Smooth muscle cell (in vitro differentiated cells): Measurements from ENCODE around the gene CTNNA2. TPM values are rescaled to one million over a fixed set of nuclear protein-coding genes. Genes with fewer than 3 reads are reported as not detected.

ENCODE experiments used
- DNase-seq: peaks from one replicate; lab custom pipeline; 2025; ENCODE audit not compliant: unreplicated experiment; lab: John Stamatoyannopoulos, UW
- H2AFZ ChIP-seq: fragments of 200-600 bp; sonication (generic); 2 replicates; pipeline ENCODE4 v1.6.0; 2016; ENCODE audit warnings: antibody characterized with exemption, low read depth, mild to moderate bottlenecking
- H3F3A ChIP-seq: fragments of 200-600 bp; sonication (generic); 2 replicates; pipeline ENCODE4 v1.6.0; 2017; ENCODE audit warnings: antibody characterized with exemption, low read depth
- H3K27ac ChIP-seq: fragments of 200-600 bp; sonication (generic); 2 replicates; pipeline ENCODE4 v1.5.1; 2016; ENCODE audit warnings: low read depth, mild to moderate bottlenecking
- H3K27me3 ChIP-seq: fragments of 200-600 bp; sonication (generic); 2 replicates; pipeline ENCODE4 v1.6.1; 2016; ENCODE audit warnings: low read depth, mild to moderate bottlenecking
- H3K36me3 ChIP-seq: fragments of 200-600 bp; sonication (generic); 2 replicates; pipeline ENCODE4 v1.5.1; 2016; ENCODE audit warnings: low read depth
- H3K4me1 ChIP-seq: fragments of 200-600 bp; sonication (generic); 2 replicates; pipeline ENCODE4 v1.5.1; 2016; ENCODE audit warnings: low read depth
- H3K4me2 ChIP-seq: fragments of 200-600 bp; sonication (generic); 2 replicates; pipeline ENCODE4 v1.6.0; 2016; ENCODE audit warnings: mild to moderate bottlenecking
- H3K4me3 ChIP-seq: fragments of 200-600 bp; sonication (generic); 2 replicates; pipeline ENCODE4 v1.5.1; 2016; ENCODE audit warnings: mild to moderate bottlenecking
- H3K79me2 ChIP-seq: fragments of 200-600 bp; sonication (generic); 2 replicates; pipeline ENCODE4 v1.6.0; 2016; ENCODE audit warnings: low read depth, mild to moderate bottlenecking
- H3K9ac ChIP-seq: fragments of 200-600 bp; sonication (generic); 2 replicates; pipeline ENCODE4 v1.6.0; 2016; ENCODE audit warnings: low read depth
- H3K9me3 ChIP-seq: fragments of 200-600 bp; sonication (generic); replicated peaks from 2 replicates; pipeline ENCODE4 v1.5.1; 2016; ENCODE audit warnings: low read depth
- H4K20me1 ChIP-seq: fragments of 200-600 bp; sonication (generic); 2 replicates; pipeline ENCODE4 v1.6.0; 2016; ENCODE audit warnings: low read depth
- CTCF ChIP-seq: fragments of 200-600 bp; sonication (generic); IDR thresholded peaks from 2 replicates; pipeline ENCODE4 v1.5.1; 2017; ENCODE audit warnings: borderline replicate concordance, mild to moderate bottlenecking, antibody characterized with exemption; ENCODE audit not compliant: insufficient read depth, poor library complexity, severe bottlenecking
- WGBS: methylation state at CpG from one replicate; pipeline ENCODE4 v1.1.7; 2016; ENCODE audit warnings: low lambda C conversion rate; 5-methylcytosine and 5-hydroxymethylcytosine counted together
- polyA plus RNA-seq: library from polyadenylated mRNA; unstranded; fragments of >200 nt; fragmentation: Nextera tagmentation; extraction: Ambion mirVana; gene quantifications from 2 replicates; pipeline ENCODE4 v1.2.1, GENCODE V29; 2016
- total RNA-seq: library from RNA; depleted of rRNA; stranded (reverse); fragments of >200 nt; gene quantifications from 2 replicates; pipeline ENCODE4 v1.2.3, GENCODE V29; 2014

Gene CTNNA2
- total and polyA plus RNA-seq, 2 experiments from 2014 or later, result not detected

GRCh38 chr2:79903222-79904000, 390.6 kb downstream of the CTNNA2 start:
- Histone ChIP-seq H3K79me2 (no peaks in the 10 kb centered on the region), H3K4me3 (no peak overlapping the region), H3K27ac (no peak overlapping the region), H3K4me1 (peaks cover 13% of the 10 kb centered on the region), H3K9me3 (no peaks in the 10 kb centered on the region), H3K4me2 (no peak overlapping the region), H3F3A (no peaks in the 10 kb centered on the region), H3K27me3 (peaks cover 8% of the 10 kb centered on the region), H3K36me3 (no peaks in the 10 kb centered on the region), H4K20me1 (no peaks in the 10 kb centered on the region), H2AFZ (no peak overlapping the region), H3K9ac (no peak overlapping the region)
- no peak for DNase-seq
- TF ChIP-seq CTCF, result no peak
- 84% methylated on average over 5 of the region's 5 CpGs for WGBS

- no peaks in the 10 kb centered on the region for H4K20me1 ChIP-seq
- DNase-seq, result no peak
- H3F3A ChIP-seq, result no peaks in the 10 kb centered on the region
- H3K36me3 ChIP-seq, result no peaks in the 10 kb centered on the region
- no peaks in the 10 kb centered on the region for H3K79me2 ChIP-seq
- 85% methylated on average over 10 of the region's 10 CpGs for WGBS
- no peak overlapping the region for H3K4me3 ChIP-seq
- H2AFZ ChIP-seq, result no peak overlapping the region
- no peak overlapping the region for H3K9ac ChIP-seq
- no peak overlapping the region for H3K27ac ChIP-seq
- no peak for TF ChIP-seq CTCF
- H3K4me1 ChIP-seq, result peaks cover 6% of the 10 kb centered on the region
- no peaks in the 10 kb centered on the region for H3K9me3 ChIP-seq
- no peak overlapping the region for H3K4me2 ChIP-seq
- H3K27me3 ChIP-seq, result peaks cover 19% of the 10 kb centered on the region
Observed at GRCh38 chr2:79906139-79906890, 393.5 kb downstream of the CTNNA2 start.

- no peak overlapping the region for H3K4me2 ChIP-seq
- no peaks in the 10 kb centered on the region for H3K9me3 ChIP-seq
- no peaks in the 10 kb centered on the region for H3F3A ChIP-seq
- no peaks in the 10 kb centered on the region for H3K36me3 ChIP-seq
- no peak overlapping the region for H3K27ac ChIP-seq
- no peak overlapping the region for H2AFZ ChIP-seq
- no peaks in the 10 kb centered on the region for H3K4me1 ChIP-seq
- 95% methylated on average over 22 of the region's 22 CpGs for WGBS
- H3K79me2 ChIP-seq, result no peaks in the 10 kb centered on the region
- H3K4me3 ChIP-seq, result no peak overlapping the region
- H3K9ac ChIP-seq, result no peak overlapping the region
- H4K20me1 ChIP-seq, result no peaks in the 10 kb centered on the region
- no peak for TF ChIP-seq CTCF
- H3K27me3 ChIP-seq, result peaks cover 19% of the 10 kb centered on the region
- DNase-seq, result no peak
Observed at GRCh38 chr2:79909521-79909920, 396.7 kb downstream of the CTNNA2 start.
